Keratinocyte (primary cell): ENCODE measurements around the gene AFF4. TPM values are rescaled to one million over a fixed set of nuclear protein-coding genes. Genes with fewer than 3 reads are reported as not detected.

Experiments
- DNase-seq: peaks from one replicate; pipeline ENCODE4 v3.0.0-alpha.2; 2011; ENCODE audit warnings: low read depth, missing footprints, low spot score
- FAIRE-seq: peaks from 2 replicates; lab custom pipeline; 2011; peaks lifted over from hg19 to GRCh38; lab: Jason Lieb, UNC
- H2AFZ ChIP-seq: 2 replicates; pipeline ENCODE4 v1.6.0; 2012; ENCODE audit warnings: low read length, control low read depth, inconsistent platforms; ENCODE audit not compliant: control insufficient read depth
- H3K27ac ChIP-seq: 2 replicates; pipeline ENCODE4 v1.5.1; 2011; ENCODE audit warnings: low read length; ENCODE audit not compliant: control insufficient read depth, insufficient read depth
- H3K27me3 ChIP-seq: 3 replicates; pipeline ENCODE4 v1.6.0; 2011; ENCODE audit warnings: low read length; ENCODE audit not compliant: control insufficient read depth, insufficient read depth; ENCODE audit errors: extremely low read depth
- H3K36me3 ChIP-seq, 2 experiments: 2 replicates in 1 of 2; 3 replicates in 1 of 2; pipeline ENCODE4 v1.5.1; 2011; ENCODE audit warnings: low read length in 2 of 2, mild to moderate bottlenecking in 1 of 2; ENCODE audit not compliant: control insufficient read depth in 2 of 2, insufficient read depth in 2 of 2; ENCODE audit errors: extremely low read depth in 1 of 2
- H3K4me1 ChIP-seq: 3 replicates; pipeline ENCODE4 v1.5.1; 2011; ENCODE audit warnings: low read length; ENCODE audit not compliant: control insufficient read depth, insufficient read depth; ENCODE audit errors: extremely low read depth
- H3K4me2 ChIP-seq: 3 replicates; pipeline ENCODE4 v1.6.0; 2011; ENCODE audit warnings: low read depth, low read length; ENCODE audit not compliant: control insufficient read depth, insufficient read depth; ENCODE audit errors: extremely low read depth
- H3K4me3 ChIP-seq, 3 experiments: fragments of 200-600 bp in 1 of 3; sonication (generic) in 1 of 3; 2 replicates in 2 of 3; 3 replicates in 1 of 3; pipeline ENCODE4 v1.5.1; 2011 to 2016; ENCODE audit warnings: low read length in 3 of 3, mild to moderate bottlenecking in 3 of 3, control low read depth in 2 of 3, inconsistent platforms in 1 of 3, low read depth in 1 of 3, mixed read lengths in 1 of 3, mixed run types in 1 of 3, moderate library complexity in 1 of 3; ENCODE audit not compliant: control insufficient read depth in 2 of 3, insufficient read depth in 2 of 3; ENCODE audit errors: extremely low read depth in 1 of 3
- H3K79me2 ChIP-seq: 2 replicates; pipeline ENCODE4 v1.6.0; 2012; ENCODE audit warnings: low read length; ENCODE audit not compliant: control insufficient read depth, insufficient read depth
- H3K9ac ChIP-seq: 3 replicates; pipeline ENCODE4 v1.6.0; 2011; ENCODE audit warnings: low read length; ENCODE audit not compliant: control insufficient read depth, insufficient read depth; ENCODE audit errors: extremely low read depth
- H3K9me1 ChIP-seq: 3 replicates; pipeline ENCODE4 v1.6.0; 2011; ENCODE audit warnings: low read length; ENCODE audit not compliant: control insufficient read depth, insufficient read depth; ENCODE audit errors: extremely low read depth
- H3K9me3 ChIP-seq: 2 replicates; pipeline ENCODE4 v1.5.1; 2012; ENCODE audit warnings: low read depth, low read length; ENCODE audit not compliant: control insufficient read depth
- H4K20me1 ChIP-seq: 3 replicates; pipeline ENCODE4 v1.6.0; 2011; ENCODE audit warnings: low read length; ENCODE audit not compliant: control insufficient read depth, insufficient read depth; ENCODE audit errors: extremely low read depth
- EZH2 ChIP-seq: IDR thresholded peaks from one replicate; pipeline ENCODE4 v1.6.1; 2012; ENCODE audit warnings: inconsistent platforms, mild to moderate bottlenecking, low read length, moderate library complexity
- dilution Hi-C: fragments of 300-500 bp; cut with MboI; formaldehyde crosslinking; loops from one replicate; pipeline ENCODE4 v1.7.0; 2020; ENCODE audit warnings: low sequenced_read_pairs; ENCODE audit not compliant: extremely low pct_ligation_motif_present
- polyA plus RNA-seq, 5 experiments: library from polyadenylated mRNA; depleted of rRNA in 3 of 5; stranded (reverse) in 3 of 5; stranded (forward) in 1 of 5; unstranded in 1 of 5; fragments of >200 nt; gene quantifications; 1 replicate in 1 of 5; 2 replicates in 3 of 5; 3 replicates in 1 of 5; pipeline versions ENCODE4 v1.2.1 to v1.2.3, GENCODE V29; 2011 to 2012; ENCODE audit warnings: missing spikeins in 2 of 5, low read depth in 1 of 5, low replicate concordance in 1 of 5
- TF ChIP-seq, protein P1 (sequence below), 3 experiments: IDR thresholded peaks in 1 of 3; conservative IDR thresholded peaks in 1 of 3; optimal IDR thresholded peaks in 1 of 3; 2 replicates in 2 of 3; 3 replicates in 1 of 3; pipeline versions ENCODE3 to v1.5.1; 2011; ENCODE audit warnings: low read length in 3 of 3, mild to moderate bottlenecking in 3 of 3, moderate library complexity in 2 of 3, control low read depth in 1 of 3, inconsistent platforms in 1 of 3; ENCODE audit not compliant: insufficient read depth in 2 of 3; ENCODE audit errors: extremely low read depth in 1 of 3

AFF4 gene
- polyA plus RNA-seq, 1 donor (not counting 4 experiments of a cell fraction or from before 2014, with no cell fraction given) = 51.3 TPM

DNA sequence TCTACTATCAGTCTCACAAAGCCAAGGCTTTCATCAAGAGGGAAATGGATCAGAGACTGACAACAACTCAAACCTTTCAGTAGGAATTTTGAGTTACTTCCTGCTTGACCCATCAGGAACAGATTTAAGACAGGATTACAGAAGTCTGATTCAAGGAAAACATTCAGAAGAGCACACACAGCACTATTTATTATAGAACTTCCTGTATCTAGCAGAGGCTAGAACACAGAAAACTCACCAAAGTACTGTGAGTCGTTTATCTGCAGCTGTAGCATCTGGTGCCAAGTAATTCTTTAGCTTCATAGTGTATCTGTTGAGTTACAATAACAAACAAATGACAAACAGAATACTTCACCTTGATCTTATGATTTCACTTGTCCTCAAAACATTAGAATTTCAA lies 76.2 kb downstream of the AFF4 start:
- Histone ChIP-seq H4K20me1 (no peaks in the 10 kb centered on the region), H3K27ac (no peak overlapping the region), H3K79me2 (peaks cover 2% of the 10 kb centered on the region), H3K9ac (no peak overlapping the region), H3K36me3 (peaks cover 27 to 45% of the 10 kb centered on the region in 2 experiments), H3K4me1 (no peaks in the 10 kb centered on the region), H2AFZ (no peak overlapping the region), H3K4me3 (no peak overlapping the region), H3K9me1 (no peaks in the 10 kb centered on the region), H3K4me2 (no peak overlapping the region), H3K27me3 (no peaks in the 10 kb centered on the region), H3K9me3 (no peaks in the 10 kb centered on the region)
- TF ChIP-seq EZH2 = no peak
- TF ChIP-seq, protein P1, sequence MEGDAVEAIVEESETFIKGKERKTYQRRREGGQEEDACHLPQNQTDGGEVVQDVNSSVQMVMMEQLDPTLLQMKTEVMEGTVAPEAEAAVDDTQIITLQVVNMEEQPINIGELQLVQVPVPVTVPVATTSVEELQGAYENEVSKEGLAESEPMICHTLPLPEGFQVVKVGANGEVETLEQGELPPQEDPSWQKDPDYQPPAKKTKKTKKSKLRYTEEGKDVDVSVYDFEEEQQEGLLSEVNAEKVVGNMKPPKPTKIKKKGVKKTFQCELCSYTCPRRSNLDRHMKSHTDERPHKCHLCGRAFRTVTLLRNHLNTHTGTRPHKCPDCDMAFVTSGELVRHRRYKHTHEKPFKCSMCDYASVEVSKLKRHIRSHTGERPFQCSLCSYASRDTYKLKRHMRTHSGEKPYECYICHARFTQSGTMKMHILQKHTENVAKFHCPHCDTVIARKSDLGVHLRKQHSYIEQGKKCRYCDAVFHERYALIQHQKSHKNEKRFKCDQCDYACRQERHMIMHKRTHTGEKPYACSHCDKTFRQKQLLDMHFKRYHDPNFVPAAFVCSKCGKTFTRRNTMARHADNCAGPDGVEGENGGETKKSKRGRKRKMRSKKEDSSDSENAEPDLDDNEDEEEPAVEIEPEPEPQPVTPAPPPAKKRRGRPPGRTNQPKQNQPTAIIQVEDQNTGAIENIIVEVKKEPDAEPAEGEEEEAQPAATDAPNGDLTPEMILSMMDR (optimal IDR thresholded peaks at IDR 0.05 in 1 of 3, IDR thresholded peaks at IDR 0.05 in 1 of 3, conservative IDR thresholded peaks at IDR 0.05 in 1 of 3; ENCODE audit: extremely low read depth in 1 of 3, insufficient read depth in 2 of 3, low read length in 3 of 3) = no peak
- FAIRE-seq (no peak), DNase-seq (no peak)
- dilution Hi-C loops = no loop called here

DNA sequence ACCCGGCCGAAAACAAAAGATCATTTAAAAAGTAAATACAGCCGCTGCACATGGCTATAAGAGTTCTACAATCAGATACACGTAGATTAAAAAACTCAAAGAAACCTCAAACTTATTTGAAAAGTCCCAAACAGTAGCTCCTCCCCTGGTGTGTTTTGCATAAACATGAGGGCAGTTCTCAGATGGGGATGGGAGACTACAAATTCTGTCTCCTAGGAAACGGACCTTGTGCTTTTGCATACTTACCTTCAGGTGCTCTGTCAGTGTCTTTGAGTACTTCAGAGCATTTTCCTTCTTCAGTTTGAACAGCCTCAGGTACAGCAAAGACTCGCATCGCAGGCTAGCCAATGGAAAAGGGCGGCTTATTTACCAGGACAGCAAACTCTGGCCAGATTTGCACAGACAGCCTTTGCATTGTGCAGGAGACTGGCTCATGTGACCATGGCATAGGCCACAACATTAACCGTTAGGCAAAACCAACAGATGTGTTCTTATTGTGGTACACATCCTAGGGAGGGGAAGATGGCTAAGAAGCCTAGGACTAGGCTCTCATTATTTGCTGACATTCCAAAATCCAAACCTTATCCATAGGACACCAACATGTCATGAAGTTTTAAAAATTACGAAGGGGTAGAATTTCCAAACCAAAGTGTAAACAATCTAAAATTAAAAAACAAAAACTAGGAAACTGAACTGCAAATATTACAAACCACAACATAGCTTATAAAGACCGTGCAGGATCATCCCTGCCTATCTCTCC lies 77.2 kb downstream of the AFF4 start:
- H3K9me3 ChIP-seq = no peaks in the 10 kb centered on the region
- no peaks in the 10 kb centered on the region for H4K20me1 ChIP-seq
- no peak overlapping the region for H3K27ac ChIP-seq
- dilution Hi-C loops = no loop called here
- no peak overlapping the region for H3K4me2 ChIP-seq
- H3K4me3 ChIP-seq = no peak overlapping the region
- H3K36me3 ChIP-seq = peaks cover 24 to 41% of the 10 kb centered on the region in 2 experiments
- DNase-seq = no peak
- H3K4me1 ChIP-seq = no peaks in the 10 kb centered on the region
- H3K27me3 ChIP-seq = no peaks in the 10 kb centered on the region
- TF ChIP-seq, protein P1 (optimal IDR thresholded peaks at IDR 0.05 in 1 of 3, IDR thresholded peaks at IDR 0.05 in 1 of 3, conservative IDR thresholded peaks at IDR 0.05 in 1 of 3; ENCODE audit: extremely low read depth in 1 of 3, insufficient read depth in 2 of 3, low read length in 3 of 3) = no peak
- TF ChIP-seq EZH2 = no peak
- FAIRE-seq = no peak
- H3K9ac ChIP-seq = no peak overlapping the region
- no peak overlapping the region for H2AFZ ChIP-seq
- no peaks in the 10 kb centered on the region for H3K9me1 ChIP-seq
- no peaks in the 10 kb centered on the region for H3K79me2 ChIP-seq
